GM19397 (cell line): ENCODE results near the gene TAS2R14.

Source experiments
- ATAC-seq: cut with Tn5 transposase; IDR thresholded peaks from one replicate; pipeline ENCODE4 v1.9.1; 2021; ENCODE audit warnings: mild to moderate bottlenecking, moderate library complexity; ENCODE audit not compliant: unreplicated experiment

The TAS2R14 gene

DNA sequence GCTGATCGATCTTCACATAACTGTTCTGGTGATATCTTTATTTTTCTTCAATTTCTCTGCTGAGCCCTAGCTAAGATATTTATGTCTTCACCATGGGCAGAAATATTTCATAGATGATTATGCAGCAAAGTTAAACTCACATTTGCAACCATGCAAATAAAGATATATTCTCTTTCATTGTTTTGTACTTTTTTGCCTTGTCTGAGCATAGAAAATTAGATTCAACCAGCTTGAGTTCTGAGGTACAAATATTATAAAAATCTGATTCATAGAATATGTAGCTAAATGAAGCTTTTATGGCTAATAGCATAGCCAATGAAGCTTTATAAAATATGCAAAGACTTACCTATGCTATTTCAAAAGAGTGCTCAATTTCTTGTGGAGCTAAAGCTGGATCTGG, 29.6 kb downstream of the TAS2R14 start, which contains the start of gene TAS2R13:
TSS of gene TAS2R13 (minus strand) at position 101 of the 400 bp plus-strand sequence. CDS start 264 bp downstream, outside the sequence.
- no peak for ATAC-seq

DNA sequence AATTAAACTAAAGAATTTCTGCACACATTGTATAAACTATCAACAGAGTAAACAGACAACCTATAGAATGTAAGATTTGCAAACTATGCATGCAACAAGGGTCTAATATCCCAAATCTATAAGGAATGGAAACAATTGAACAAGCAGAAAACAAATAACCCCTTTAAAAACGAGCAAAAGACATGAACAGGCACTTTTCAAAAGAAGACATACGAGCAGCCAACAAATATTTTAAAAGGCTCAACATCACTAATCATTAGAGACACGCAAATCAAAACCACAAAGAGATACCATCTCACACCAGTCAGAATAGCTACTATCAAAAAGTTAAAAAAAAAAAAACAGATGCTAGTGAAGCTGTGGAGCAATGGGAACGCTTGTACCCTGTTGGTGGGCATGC, 34.4 kb downstream of the TAS2R14 start:
- ATAC-seq, result no peak

DNA sequence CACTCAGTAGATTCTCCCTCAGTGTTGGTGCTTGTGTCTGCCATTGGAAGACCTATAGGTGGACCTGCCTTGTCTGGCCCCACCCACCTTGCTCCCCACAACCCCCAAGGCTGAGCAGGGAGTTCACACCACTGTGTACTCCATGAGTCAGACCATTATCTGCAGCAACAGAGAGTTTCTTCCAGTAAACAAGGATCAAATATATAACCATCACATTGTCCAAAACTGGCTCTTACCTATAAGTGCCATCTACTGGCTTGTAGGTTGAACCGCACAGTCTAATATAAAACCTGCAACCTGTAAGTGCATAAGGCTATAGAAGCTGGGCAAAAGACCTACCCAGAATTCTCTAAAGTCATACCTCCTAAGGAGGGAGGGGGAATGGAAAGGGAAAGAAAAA, 37.6 kb downstream of the TAS2R14 start:
- no peak for ATAC-seq

DNA sequence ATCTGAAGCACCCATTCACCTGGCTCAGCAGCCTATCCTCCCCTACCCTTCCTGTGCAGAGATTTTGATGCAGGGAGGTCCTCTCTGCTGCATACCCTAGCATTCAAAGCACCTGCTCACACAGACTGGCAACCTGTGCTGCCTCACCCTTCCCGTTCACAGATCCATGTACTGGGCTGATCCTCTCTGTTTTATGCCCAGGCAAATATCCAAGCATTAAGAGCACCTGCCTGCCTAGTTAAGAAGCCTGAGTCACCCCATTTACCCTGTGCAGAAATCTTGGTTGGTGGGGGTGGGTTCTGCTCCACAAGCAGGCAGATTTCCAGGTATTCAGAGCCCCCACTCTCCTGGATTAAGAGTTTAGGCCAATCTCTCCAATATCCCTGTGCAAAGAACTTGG, 38.1 kb downstream of the TAS2R14 start:
- ATAC-seq, result no peak

DNA sequence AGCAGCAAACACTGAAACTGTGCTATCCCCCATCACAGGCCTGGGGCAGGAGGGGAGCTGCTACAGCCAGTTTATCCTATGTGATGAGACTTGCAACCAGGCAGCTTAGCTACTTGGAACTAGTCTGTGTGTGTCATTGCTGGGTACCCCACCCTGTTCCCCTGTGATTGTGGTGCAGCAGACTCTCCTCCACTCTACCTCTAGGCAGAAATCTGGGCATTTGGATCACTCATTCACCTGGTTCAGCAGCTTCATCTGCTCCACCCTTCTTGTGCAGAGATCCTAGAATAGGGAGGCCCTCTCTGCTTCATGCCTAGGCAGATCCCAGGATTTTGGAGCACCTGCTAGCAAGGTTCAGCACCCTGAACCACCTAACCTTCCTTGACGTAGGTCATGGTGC, 38.5 kb downstream of the TAS2R14 start:
- ATAC-seq, result no peak

DNA sequence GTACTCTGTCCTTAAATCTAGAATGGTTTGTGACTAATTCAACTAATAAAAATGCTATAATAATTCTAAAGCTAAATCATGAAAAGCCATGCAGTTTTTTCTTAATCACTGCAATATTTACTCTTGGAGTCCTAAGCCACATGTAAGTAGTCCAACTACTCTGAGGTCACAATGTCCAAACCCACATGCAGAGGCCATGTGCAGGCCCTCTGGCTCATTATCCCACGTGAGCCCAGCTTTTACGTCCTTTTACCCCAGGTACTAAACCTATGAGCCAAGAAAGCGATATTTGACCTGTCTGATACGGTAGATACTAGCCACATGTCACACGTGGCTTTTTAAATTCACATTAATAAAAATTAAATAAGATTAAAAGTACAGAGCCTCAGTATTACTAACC, 42.2 kb downstream of the TAS2R14 start:
- ATAC-seq, result no peak

DNA sequence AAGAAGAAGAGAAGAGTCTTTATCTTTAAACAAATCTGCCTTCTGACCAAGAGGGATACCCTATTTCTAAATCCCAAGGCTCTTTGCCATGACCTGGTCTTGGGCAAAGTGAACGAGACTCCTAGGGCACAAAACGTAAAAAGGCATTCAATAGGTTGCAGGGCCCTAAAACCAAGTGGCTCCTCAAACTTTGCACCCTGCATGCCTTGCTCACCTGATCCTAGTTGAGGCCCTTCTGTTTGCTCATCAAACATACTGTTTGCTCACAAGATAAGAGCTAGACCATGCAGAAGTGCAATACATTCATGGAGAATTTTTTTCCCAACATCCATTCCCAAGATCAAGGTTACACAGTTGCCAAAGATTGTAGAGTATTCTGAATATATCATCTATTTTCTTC, 47.1 kb downstream of the TAS2R14 start:
- no peak for ATAC-seq

DNA sequence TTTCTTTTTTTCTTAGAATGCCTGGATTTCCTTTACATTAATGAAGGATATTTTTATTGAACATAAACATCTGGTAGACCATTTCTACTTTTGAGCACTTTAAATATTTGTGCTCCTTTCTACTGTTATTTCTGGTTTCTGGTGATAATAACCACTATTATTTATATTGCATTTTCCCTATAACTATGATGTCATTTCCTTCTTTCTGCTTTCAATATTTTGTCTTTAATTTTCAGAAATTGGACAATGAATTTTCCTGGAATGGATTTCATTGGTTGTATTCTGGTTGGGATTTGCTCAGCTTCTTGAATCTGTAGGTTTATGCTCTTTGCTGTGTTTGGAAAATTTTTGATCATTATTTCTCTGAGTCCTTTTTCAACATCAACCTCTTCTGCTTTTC, 49.8 kb downstream of the TAS2R14 start:
- ATAC-seq, result no peak
